Measurements from ENCODE around the gene PITRM1. TPM values are rescaled to one million over a fixed set of nuclear protein-coding genes. Genes with fewer than 3 reads are reported as not detected.

Gene PITRM1
- total and polyA plus RNA-seq, 2 donors (not counting 3 experiments of a cell fraction or from before 2014, with no cell fraction given), result 83.2 to 145 TPM

GRCh38 chr10:3213208-3213607, 40.6 kb upstream of the PITRM1 start:
- Histone ChIP-seq H3K9me1 (replicated peaks; ENCODE audit: control insufficient read depth, extremely low read depth, insufficient read depth, low read length) (no peaks in the 10 kb centered on the region), H3K27ac (ENCODE audit: insufficient read depth, low read depth, low read length) (no peak overlapping the region), H2AFZ (ENCODE audit: low read depth, low read length) (no peak overlapping the region), H4K20me1 (replicated peaks; ENCODE audit: control insufficient read depth, extremely low read depth, insufficient read depth, low read length) (no peaks in the 10 kb centered on the region), H3K4me3 (replicated peaks in 1 of 3; ENCODE audit: insufficient read depth in 1 of 3, low read depth in 1 of 3, low read length in 3 of 3) (no peak overlapping the region), H3K79me2 (ENCODE audit: control insufficient read depth, insufficient read depth, low read length) (no peaks in the 10 kb centered on the region), H3K9me3 (replicated peaks; ENCODE audit: control insufficient read depth, insufficient read depth, low read length) (no peaks in the 10 kb centered on the region), H3K27me3 (ENCODE audit: control insufficient read depth in 2 of 2, insufficient read depth in 2 of 2, low read length in 2 of 2) (peaks cover 0 to 6% of the 10 kb centered on the region in 2 experiments), H3K4me1 (ENCODE audit: control insufficient read depth, extremely low read depth, insufficient read depth, low read length) (no peaks in the 10 kb centered on the region), H3K36me3 (ENCODE audit: control insufficient read depth in 2 of 2, extremely low read depth in 1 of 2, insufficient read depth in 2 of 2, low read length in 2 of 2) (no peaks in the 10 kb centered on the region), H3K4me2 (ENCODE audit: insufficient read depth, low read length) (no peak overlapping the region), H3K9ac (replicated peaks; ENCODE audit: extremely low read depth, insufficient read depth, low read length) (no peak overlapping the region)
- FAIRE-seq (no peak), DNase-seq (ENCODE audit: low read depth, low spot score) (no peak)
- CTCF ChIA-PET, result interaction anchor here (1.2 kb wide), 1 partner anchor 20 kb away, joined by 3 read pairs; no protein-coding TSS in a partner anchor
- POLR2A ChIA-PET, result no interaction called here
- intact Hi-C loops (cut with micrococcal nuclease), result no loop called here
- BruUV-seq (replicated peaks), result no TSS peak
- dilution Hi-C loops (cut with MboI; ENCODE audit: extremely low pct_ligation_motif_present, low sequenced_read_pairs), result no loop called here
- TF ChIP-seq FOS (IDR thresholded peaks at IDR 0.05; ENCODE audit: borderline replicate concordance, insufficient read depth, low read length) (no peak), EZH2 (IDR thresholded peaks at IDR 0.05; ENCODE audit: borderline replicate concordance, low read depth, low read length, severe bottlenecking) (no peak)

- no peak for DNase-seq (ENCODE audit: low read depth, low spot score)
- Histone ChIP-seq H4K20me1 (replicated peaks; ENCODE audit: control insufficient read depth, extremely low read depth, insufficient read depth, low read length) (no peaks in the 10 kb centered on the region), H3K4me3 (replicated peaks in 1 of 3; ENCODE audit: insufficient read depth in 1 of 3, low read depth in 1 of 3, low read length in 3 of 3) (no peak overlapping the region), H3K9me3 (replicated peaks; ENCODE audit: control insufficient read depth, insufficient read depth, low read length) (no peaks in the 10 kb centered on the region), H3K4me2 (ENCODE audit: insufficient read depth, low read length) (no peak overlapping the region), H3K4me1 (ENCODE audit: control insufficient read depth, extremely low read depth, insufficient read depth, low read length) (no peaks in the 10 kb centered on the region), H3K9ac (replicated peaks; ENCODE audit: extremely low read depth, insufficient read depth, low read length) (no peak overlapping the region), H3K27me3 (ENCODE audit: control insufficient read depth in 2 of 2, insufficient read depth in 2 of 2, low read length in 2 of 2) (peaks cover 0 to 6% of the 10 kb centered on the region in 2 experiments), H3K79me2 (ENCODE audit: control insufficient read depth, insufficient read depth, low read length) (no peaks in the 10 kb centered on the region), H3K27ac (ENCODE audit: insufficient read depth, low read depth, low read length) (no peak overlapping the region), H3K36me3 (ENCODE audit: control insufficient read depth in 2 of 2, extremely low read depth in 1 of 2, insufficient read depth in 2 of 2, low read length in 2 of 2) (no peaks in the 10 kb centered on the region), H3K9me1 (replicated peaks; ENCODE audit: control insufficient read depth, extremely low read depth, insufficient read depth, low read length) (no peaks in the 10 kb centered on the region), H2AFZ (ENCODE audit: low read depth, low read length) (no peak overlapping the region)
- intact Hi-C loops (cut with micrococcal nuclease) (no loop called here), dilution Hi-C loops (cut with MboI; ENCODE audit: extremely low pct_ligation_motif_present, low sequenced_read_pairs) (no loop called here)
- no peak for FAIRE-seq
- CTCF ChIA-PET, result interaction anchor here (1.0 to 2.1 kb wide), 2 partner anchors 13 to 1097 kb away, joined by 3 to 8 read pairs; no protein-coding TSS in a partner anchor
- TF ChIP-seq EZH2 (IDR thresholded peaks at IDR 0.05; ENCODE audit: borderline replicate concordance, low read depth, low read length, severe bottlenecking) (no peak), MAX (IDR thresholded peaks at IDR 0.05; ENCODE audit: insufficient read depth, insufficient read length) (no peak), GATA2 (IDR thresholded peaks at IDR 0.05; ENCODE audit: insufficient read depth, insufficient read length, low read depth, low read length) (no peak), POLR2A (IDR thresholded peaks at IDR 0.05; ENCODE audit: low read depth, low read length) (no peak), FOS (IDR thresholded peaks at IDR 0.05; ENCODE audit: borderline replicate concordance, insufficient read depth, low read length) (no peak)
- BruUV-seq (replicated peaks), result no TSS peak
- POLR2A ChIA-PET, result no interaction called here
Observed at GRCh38 chr10:3210251-3210877, 37.8 kb upstream of the PITRM1 start.

Measured in endothelial cell of umbilical vein (primary cell).